GM12878 (cell line): Measurements from ENCODE around the gene PTGFRN. TPM values are rescaled to one million over a fixed set of nuclear protein-coding genes. Genes with fewer than 3 reads are reported as not detected.
"Not testable (repeated sequence)": the region's sequence is repeated elsewhere in the genome, so short reads cannot be mapped to it uniquely, and the experiment has no call there.

Source experiments
- ATAC-seq: fragments of 200-7000 bp; cut with Tn5 transposase; 3 replicates; pipeline ENCODE4 v1.9.1; 2020; ENCODE audit warnings: mild to moderate bottlenecking, moderate library complexity
- BruUV-seq: library from RNA; stranded (reverse); fragments of 400-500 nt; replicated peaks from 2 replicates; lab custom pipeline; 2021; lab: Mats Ljungman, UMichigan
- CTCF ChIA-PET: fragments of 300-600 bp; sonication (Branson Sonifier 250); formaldehyde crosslinking; extraction: SDS; loops from one replicate; lab custom pipeline; 2021; ENCODE audit warnings: inconsistent platforms; lab: Yijun Ruan, JAX
- POLR2A ChIA-PET: fragments of 350-600 bp; formaldehyde crosslinking; extraction: SDS; loops from one replicate; lab custom pipeline; 2021; ENCODE audit warnings: inconsistent platforms; lab: Charles Lee
- RAD21 ChIA-PET: fragments of 300-600 bp; sonication (Branson Sonifier 250); formaldehyde crosslinking; loops from one replicate; lab custom pipeline; 2023; ENCODE audit warnings: antibody characterized with exemption; ENCODE audit not compliant: unreplicated experiment; lab: Charles Lee
- SMC1A ChIA-PET: fragments of 300-600 bp; sonication (Branson Sonifier 250); formaldehyde crosslinking; loops from one replicate; lab custom pipeline; 2023; ENCODE audit not compliant: unreplicated experiment, uncharacterized antibody; lab: Charles Lee
- DNase-seq: peaks from one replicate; pipeline ENCODE4 v3.0.0-alpha.2; 2011; ENCODE audit warnings: low read depth, low spot score
- FAIRE-seq: peaks from 3 replicates; lab custom pipeline; 2011; peaks lifted over from hg19 to GRCh38; lab: Jason Lieb, UNC
- H2AFZ ChIP-seq: 2 replicates; pipeline ENCODE4 v1.6.0; 2011; ENCODE audit warnings: low read depth, low read length, control low read depth; ENCODE audit not compliant: control insufficient read depth
- H3K27ac ChIP-seq: 2 replicates; pipeline ENCODE4 v1.5.1; 2011; ENCODE audit warnings: control low read depth; ENCODE audit not compliant: control insufficient read depth, insufficient read depth
- H3K27me3 ChIP-seq, 2 experiments: replicated peaks in 1 of 2; 2 replicates each; pipeline versions ENCODE4 v1.6.0 to v1.6.1; 2011; ENCODE audit warnings: low read length in 1 of 2; ENCODE audit not compliant: control insufficient read depth in 2 of 2, insufficient read depth in 2 of 2
- H3K36me3 ChIP-seq, 2 experiments: 2 replicates each; pipeline ENCODE4 v1.5.1; 2011; ENCODE audit warnings: low read length in 1 of 2; ENCODE audit not compliant: control insufficient read depth in 2 of 2, insufficient read depth in 2 of 2
- H3K4me1 ChIP-seq: 2 replicates; pipeline ENCODE4 v1.6.1; 2011; ENCODE audit warnings: mild to moderate bottlenecking, low read length, moderate library complexity, mixed read lengths; ENCODE audit not compliant: control insufficient read depth, insufficient read depth
- H3K4me2 ChIP-seq: 2 replicates; pipeline ENCODE4 v1.6.0; 2011; ENCODE audit warnings: control low read depth; ENCODE audit not compliant: control insufficient read depth, insufficient read depth
- H3K4me3 ChIP-seq: fragments of 200-600 bp; sonication (generic); 2 replicates; pipeline ENCODE4 v1.5.1; 2016
- H3K79me2 ChIP-seq: 2 replicates; pipeline ENCODE4 v1.6.0; 2011; ENCODE audit warnings: low read length; ENCODE audit not compliant: control insufficient read depth, insufficient read depth
- H3K9ac ChIP-seq: 2 replicates; pipeline ENCODE4 v1.8.0; 2011; ENCODE audit warnings: low read length, control low read depth, mixed read lengths; ENCODE audit not compliant: control insufficient read depth, insufficient read depth
- H3K9me3 ChIP-seq: replicated peaks from 3 replicates; pipeline ENCODE4 v1.5.1; 2011; ENCODE audit warnings: mild to moderate bottlenecking, low read length; ENCODE audit not compliant: control insufficient read depth, insufficient read depth
- H4K20me1 ChIP-seq: 2 replicates; pipeline ENCODE4 v1.6.0; 2011; ENCODE audit not compliant: control insufficient read depth, insufficient read depth
- EP300 ChIP-seq, 2 experiments: fragments of 150-350 bp in 1 of 2; IDR thresholded peaks; 2 replicates each; pipeline ENCODE4 v1.6.1; 2011 to 2012; ENCODE audit warnings: low read depth in 2 of 2, low read length in 2 of 2, borderline replicate concordance in 1 of 2, improper control_type of control experiment in 1 of 2, inconsistent platforms in 1 of 2; ENCODE audit not compliant: control insufficient read depth in 1 of 2
- YBX1 ChIP-seq: fragments of 450-650 bp; IDR thresholded peaks from 2 replicates; pipeline ENCODE4 v1.6.1; 2016; ENCODE audit warnings: antibody characterized with exemption
- WGBS: methylation state at CpG from one replicate; pipeline ENCODE4 v1.1.6; 2016; ENCODE audit warnings: low lambda C conversion rate; ENCODE audit not compliant: insufficient replicate concordance, insufficient coverage; ENCODE audit errors: missing lambda C conversion rate; 5-methylcytosine and 5-hydroxymethylcytosine counted together
- in situ Hi-C: fragments of 300-500 bp; cut with MboI; formaldehyde crosslinking; loops from 9 replicates; pipeline ENCODE4 v1.14.3; 2018; ENCODE audit warnings: mixed read lengths
- intact Hi-C: fragments of 100-400 bp; cut with micrococcal nuclease; formaldehyde crosslinking; loops from one replicate; pipeline ENCODE4 v1.14.2; 2022; ENCODE audit not compliant: unreplicated experiment
- polyA plus RNA-seq, 11 experiments: library from polyadenylated mRNA; depleted of rRNA in 4 of 11; unstranded in 6 of 11; stranded (reverse) in 5 of 11; fragments of >200 nt; fragmentation: Nextera tagmentation in 4 of 11; fragmentation: Illumina TruSeq in 1 of 11; extraction: Ambion mirVana in 4 of 11; extraction: Trizol in 1 of 11; gene quantifications; 1 replicate in 1 of 11; 2 replicates in 10 of 11; pipeline versions ENCODE4 v1.2.1 to v1.2.3, GENCODE V29; 2011 to 2016; ENCODE audit warnings: inconsistent platforms in 2 of 11, missing spikeins in 2 of 11, low read depth in 1 of 11
- total RNA-seq, 4 experiments: library from RNA; depleted of rRNA in 3 of 4; stranded (reverse); fragments of >200 nt in 3 of 4; fragmentation: Illumina TruSeq in 1 of 4; extraction: Trizol in 1 of 4; gene quantifications; 2 replicates each; pipeline versions ENCODE4 v1.2.1 to v1.2.3, GENCODE V29; 2013 to 2021
- TF ChIP-seq, protein P1 (sequence below), 3 experiments: IDR thresholded peaks in 2 of 3; conservative IDR thresholded peaks in 1 of 3; 2 replicates each; pipeline ENCODE4 v1.5.1; 2011; ENCODE audit warnings: low read depth in 3 of 3, low read length in 3 of 3, mild to moderate bottlenecking in 3 of 3, control low read depth in 2 of 3, moderate library complexity in 2 of 3, inconsistent platforms in 1 of 3, mixed read lengths in 1 of 3; ENCODE audit not compliant: control insufficient read depth in 2 of 3, insufficient read depth in 1 of 3; ENCODE audit errors: extremely low read depth in 1 of 3

Gene PTGFRN
- total and polyA plus RNA-seq, 10 of the 15 experiments (the other 5 are each of a cell fraction or from before 2014, with no cell fraction given): 2.7 to 8.3 (median 5.1) TPM

DNA sequence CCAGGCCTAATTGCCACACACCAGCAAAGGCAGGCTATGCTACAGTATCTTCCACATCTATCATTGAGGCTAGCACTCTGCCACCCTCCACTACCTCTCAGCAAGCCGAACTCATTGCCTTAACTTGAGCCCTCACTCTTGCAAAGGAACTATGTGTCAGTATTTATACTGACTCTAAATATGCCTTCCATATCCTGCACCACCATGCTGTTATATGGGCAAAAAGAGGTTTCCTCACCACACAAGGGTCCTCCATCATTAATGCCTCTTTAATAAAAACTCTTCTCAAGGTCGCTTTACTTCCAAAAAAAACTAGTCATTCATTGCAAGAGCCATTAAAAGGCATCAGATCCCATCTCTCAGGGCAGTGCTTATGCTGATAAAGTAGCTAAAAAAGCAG, 43.2 kb upstream of the PTGFRN start:
- RAD21 ChIA-PET, SMC1A ChIA-PET, BruUV-seq, H2AFZ ChIP-seq, FAIRE-seq, DNase-seq, POLR2A ChIA-PET, in situ Hi-C loops, H3K9me3 ChIP-seq, CTCF ChIA-PET, H3K4me3 ChIP-seq, H4K20me1 ChIP-seq, H3K27ac ChIP-seq, ATAC-seq, H3K4me1 ChIP-seq, H3K36me3 ChIP-seq, H3K9ac ChIP-seq, intact Hi-C loops, H3K4me2 ChIP-seq, H3K27me3 ChIP-seq, H3K79me2 ChIP-seq: not testable (repeated sequence)
- WGBS: 0% methylated on average over 2 of the region's 2 CpGs
- peak in 1 of 2 experiments; percentile 10; a peak in 1 of 4 replicates for TF ChIP-seq EP300 (IDR thresholded peaks at IDR 0.05; ENCODE audit: borderline replicate concordance in 1 of 2, control insufficient read depth in 1 of 2, low read depth in 2 of 2, low read length in 2 of 2)

DNA sequence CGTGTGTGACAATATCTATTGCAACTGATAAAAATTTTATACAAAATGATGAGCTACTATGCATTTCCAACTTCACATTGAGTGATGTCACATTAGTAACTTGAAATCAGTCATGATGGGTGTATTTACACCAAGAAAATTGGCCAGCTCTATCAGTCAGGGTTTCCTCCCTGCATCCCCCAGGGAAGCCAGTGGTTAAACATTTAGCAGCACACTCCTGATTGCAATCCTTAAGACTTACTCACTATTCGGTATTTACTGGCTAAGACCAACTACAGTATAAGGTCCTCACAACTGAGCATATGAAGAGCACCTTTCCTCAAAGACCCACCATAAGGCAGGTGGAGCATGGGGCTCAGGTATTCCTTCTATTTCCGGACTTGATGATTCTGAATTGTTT, 41.3 kb upstream of the PTGFRN start:
- no peaks in the 10 kb centered on the region; the same call in 2 of the 3 replicates for H3K9me3 ChIP-seq
- ChIA-PET SMC1A (interaction anchor here (1.0 to 1.9 kb wide), 2 partner anchors 12 to 80 kb away, joined by 3 to 8 read pairs; no protein-coding TSS in a partner anchor), RAD21 (no interaction called here), POLR2A (interaction anchor here (0.5 kb wide), 1 partner anchor 8 kb away, joined by 3 read pairs; no protein-coding TSS in a partner anchor), CTCF (interaction anchor here (1.0 kb wide), 1 partner anchor 25 kb away, joined by 3 read pairs; no protein-coding TSS in a partner anchor)
- BruUV-seq: no TSS peak
- H3K79me2 ChIP-seq: no peaks in the 10 kb centered on the region
- WGBS: 12% methylated on average over 3 of the region's 3 CpGs
- H4K20me1 ChIP-seq: no peaks in the 10 kb centered on the region
- H3K4me3 ChIP-seq: no peak overlapping the region
- H3K4me1 ChIP-seq: no peaks in the 10 kb centered on the region
- no peaks in the 10 kb centered on the region for H3K27me3 ChIP-seq
- ATAC-seq (no peak), DNase-seq (no peak)
- no peak overlapping the region for H3K27ac ChIP-seq
- H3K9ac ChIP-seq: no peak overlapping the region
- no peak overlapping the region for H2AFZ ChIP-seq
- no peak for TF ChIP-seq YBX1
- TF ChIP-seq, protein P1, sequence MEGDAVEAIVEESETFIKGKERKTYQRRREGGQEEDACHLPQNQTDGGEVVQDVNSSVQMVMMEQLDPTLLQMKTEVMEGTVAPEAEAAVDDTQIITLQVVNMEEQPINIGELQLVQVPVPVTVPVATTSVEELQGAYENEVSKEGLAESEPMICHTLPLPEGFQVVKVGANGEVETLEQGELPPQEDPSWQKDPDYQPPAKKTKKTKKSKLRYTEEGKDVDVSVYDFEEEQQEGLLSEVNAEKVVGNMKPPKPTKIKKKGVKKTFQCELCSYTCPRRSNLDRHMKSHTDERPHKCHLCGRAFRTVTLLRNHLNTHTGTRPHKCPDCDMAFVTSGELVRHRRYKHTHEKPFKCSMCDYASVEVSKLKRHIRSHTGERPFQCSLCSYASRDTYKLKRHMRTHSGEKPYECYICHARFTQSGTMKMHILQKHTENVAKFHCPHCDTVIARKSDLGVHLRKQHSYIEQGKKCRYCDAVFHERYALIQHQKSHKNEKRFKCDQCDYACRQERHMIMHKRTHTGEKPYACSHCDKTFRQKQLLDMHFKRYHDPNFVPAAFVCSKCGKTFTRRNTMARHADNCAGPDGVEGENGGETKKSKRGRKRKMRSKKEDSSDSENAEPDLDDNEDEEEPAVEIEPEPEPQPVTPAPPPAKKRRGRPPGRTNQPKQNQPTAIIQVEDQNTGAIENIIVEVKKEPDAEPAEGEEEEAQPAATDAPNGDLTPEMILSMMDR (IDR thresholded peaks at IDR 0.05 in 2 of 3, conservative IDR thresholded peaks at IDR 0.05 in 1 of 3; ENCODE audit: control insufficient read depth in 2 of 3, extremely low read depth in 1 of 3, insufficient read depth in 1 of 3, low read depth in 3 of 3, low read length in 3 of 3): no peak
- TF ChIP-seq, all 136 proteins: peak for 0
- intact Hi-C loops (no loop called here), in situ Hi-C loops (no loop called here)
- no peak for FAIRE-seq
- no peak overlapping the region for H3K4me2 ChIP-seq
- no peaks in the 10 kb centered on the region for H3K36me3 ChIP-seq
